ENCODE results near the gene GALNT10. TPM values are rescaled to one million over a fixed set of nuclear protein-coding genes. Genes with fewer than 3 reads are reported as not detected.

Gene GALNT10
- total and polyA plus RNA-seq, 2 of the 8 experiments (the other 6 are each of a cell fraction or from before 2014, with no cell fraction given): 4.6 to 15.5 TPM

DNA sequence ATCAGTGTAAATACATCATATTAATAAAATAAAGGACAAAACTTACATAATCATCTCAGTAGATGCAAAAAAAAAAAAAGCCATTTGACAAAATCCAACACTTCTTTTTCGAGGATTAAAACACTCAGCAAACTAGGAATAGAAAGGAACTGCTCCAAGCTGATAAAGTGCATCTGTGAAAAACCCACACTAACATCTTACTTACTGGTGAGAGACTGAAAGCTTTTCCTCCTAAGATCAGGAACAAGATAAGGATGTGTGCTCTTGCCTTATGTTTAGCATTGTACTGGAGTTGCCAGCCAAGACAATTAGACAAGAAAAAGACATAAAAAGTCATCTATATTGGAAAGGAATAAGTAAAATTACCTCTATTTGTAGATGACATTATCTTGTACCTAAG lies 135.0 kb downstream of the GALNT10 start:
- no peak for DNase-seq (ENCODE audit: low read depth in 1 of 2, low spot score in 2 of 2)
- ChIA-PET CTCF (ENCODE audit: partially characterized antibody) (interaction anchor here (0.6 to 1.5 kb wide), 5 partner anchors 9 to 253 kb away, joined by 3 to 4 read pairs (median 4); no protein-coding TSS in a partner anchor), POLR2A (ENCODE audit: partially characterized antibody) (no interaction called here)
- 92% methylated on average over 1 of the region's 1 CpG; no CpG with 5 or more reads in 1 of the 2 experiments for WGBS, 2 experiments (ENCODE audit: extremely low coverage in 1 of 2, insufficient coverage in 1 of 2, insufficient read length in 1 of 2, insufficient replicate concordance in 2 of 2, low coverage in 1 of 2, low lambda C conversion rate in 2 of 2, missing lambda C conversion rate in 1 of 2)
- Histone ChIP-seq H3K4ac (replicated peaks; ENCODE audit: insufficient read length, low read depth, low read length) (no peak overlapping the region), H2AFZ (ENCODE audit: low read length) (no peak overlapping the region), H3K36me3 (ENCODE audit: control insufficient read depth in 2 of 4, insufficient read depth in 4 of 4, low read length in 3 of 4) (no peaks in the 10 kb centered on the region), H3K27me3 (replicated peaks in 1 of 4; ENCODE audit: control insufficient read depth in 3 of 4, extremely low read depth in 1 of 4, insufficient read depth in 3 of 4, low read length in 3 of 4) (no peaks in the 10 kb centered on the region), H3K14ac (ENCODE audit: insufficient read length) (no peak overlapping the region), H3K27ac (ENCODE audit: low read depth, low read length) (no peak overlapping the region), H2BK15ac (ENCODE audit: low read length) (no peak overlapping the region), H2BK120ac (replicated peaks; ENCODE audit: low read depth, low read length) (no peak overlapping the region), H2AK5ac (ENCODE audit: low read depth, low read length) (no peak overlapping the region), H2BK5ac (ENCODE audit: low read depth, low read length) (no peak overlapping the region), H3K18ac (ENCODE audit: extremely low read depth, low read length) (no peak overlapping the region), H3K56ac (replicated peaks; ENCODE audit: insufficient read length, low read depth, low read length) (no peak overlapping the region), H3K9me3 (ENCODE audit: insufficient read depth in 2 of 2, low read depth in 1 of 2, low read length in 1 of 2) (no peaks in the 10 kb centered on the region), H3K79me2 (ENCODE audit: control insufficient read depth in 1 of 2, insufficient read depth in 2 of 2, low read length in 2 of 2) (no peaks in the 10 kb centered on the region), H4K8ac (ENCODE audit: extremely low read depth, insufficient read depth, low read length) (no peak overlapping the region), H3K23ac (ENCODE audit: insufficient read length) (no peak overlapping the region), H4K20me1 (replicated peaks in 1 of 2; ENCODE audit: control insufficient read depth in 1 of 2, insufficient read depth in 2 of 2, low read length in 2 of 2) (no peaks in the 10 kb centered on the region), H3K4me1 (replicated peaks in 1 of 4; ENCODE audit: control insufficient read depth in 3 of 4, insufficient read depth in 4 of 4, low read length in 3 of 4) (no peaks in the 10 kb centered on the region; a peak in 1 of 7 replicates), H2BK20ac (ENCODE audit: low read length) (no peak overlapping the region), H3K9ac (replicated peaks in 1 of 4; ENCODE audit: extremely low read depth in 1 of 4, low read depth in 3 of 4, low read length in 3 of 4) (no peak overlapping the region), H4K91ac (replicated peaks; ENCODE audit: insufficient read length, low read length) (no peak overlapping the region), H3K79me1 (ENCODE audit: low read depth, low read length) (no peaks in the 10 kb centered on the region), H3K4me3 (ENCODE audit: extremely low read depth in 1 of 4, insufficient read depth in 2 of 4, low read depth in 3 of 4, low read length in 4 of 4) (no peak overlapping the region), H3K23me2 (ENCODE audit: low read depth, low read length) (no peaks in the 10 kb centered on the region), H3K4me2 (ENCODE audit: insufficient read depth in 1 of 2, low read depth in 2 of 2, low read length in 2 of 2) (no peak overlapping the region), H4K5ac (ENCODE audit: insufficient read length, low read depth, low read length) (no peak overlapping the region), H2BK12ac (ENCODE audit: low read depth, low read length) (no peak overlapping the region)
- no peak for TF ChIP-seq SUZ12 (IDR thresholded peaks at IDR 0.05; ENCODE audit: low read length)
- TF ChIP-seq TAF7 (optimal IDR thresholded peaks at IDR 0.05; ENCODE audit: borderline replicate concordance, low read depth, low read length): no peak
- no peak for TF ChIP-seq EP300 (IDR thresholded peaks at IDR 0.05; ENCODE audit: borderline replicate concordance in 1 of 2, low read depth in 2 of 2, low read length in 2 of 2)
- TF ChIP-seq EGR1 (IDR thresholded peaks at IDR 0.05; ENCODE audit: borderline replicate concordance, low read depth, low read length): no peak
- TF ChIP-seq, protein P1, sequence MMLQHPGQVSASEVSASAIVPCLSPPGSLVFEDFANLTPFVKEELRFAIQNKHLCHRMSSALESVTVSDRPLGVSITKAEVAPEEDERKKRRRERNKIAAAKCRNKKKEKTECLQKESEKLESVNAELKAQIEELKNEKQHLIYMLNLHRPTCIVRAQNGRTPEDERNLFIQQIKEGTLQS (IDR thresholded peaks at IDR 0.05; ENCODE audit: insufficient read depth, low read depth, low read length): no peak
- no peak for TF ChIP-seq RNF2 (IDR thresholded peaks at IDR 0.05; ENCODE audit: borderline replicate concordance, low read depth, low read length, missing control alignments, poor library complexity, severe bottlenecking)
- TF ChIP-seq KDM1A (IDR thresholded peaks at IDR 0.05; ENCODE audit: borderline replicate concordance, low read length): no peak
- TF ChIP-seq ASH2L (IDR thresholded peaks at IDR 0.05; ENCODE audit: low read length): no peak
- TF ChIP-seq TCF12 (IDR thresholded peaks at IDR 0.05; ENCODE audit: low read depth, low read length): no peak
- no peak for FAIRE-seq
